WTC11 (cell line): ENCODE measurements around the gene CDCA4. TPM values are rescaled to one million over a fixed set of nuclear protein-coding genes. Genes with fewer than 3 reads are reported as not detected.

ENCODE experiments used
- ATAC-seq: fragments of 200-7000 bp; cut with Tn5 transposase; 2 replicates; pipeline ENCODE4 v1.10.0; 2021; ENCODE audit warnings: mild to moderate bottlenecking, moderate library complexity
- CTCF ChIA-PET: fragments of 300-600 bp; sonication (Branson Sonifier 250); formaldehyde crosslinking; loops from one replicate; lab custom pipeline; 2021; ENCODE audit warnings: antibody characterized with exemption; lab: Charles Lee
- POLR2A ChIA-PET: fragments of 350-600 bp; sonication (Branson Sonifier 250); formaldehyde crosslinking; loops from one replicate; lab custom pipeline; 2021; ENCODE audit warnings: antibody characterized with exemption; lab: Charles Lee
- DNase-seq: peaks from one replicate; pipeline ENCODE4 v3.0.0; 2021; ENCODE audit warnings: low spot score
- H3K27ac Mint-ChIP-seq: 2 replicates; pipeline ENCODE4 v1.8.0; 2021; ENCODE audit warnings: mixed read lengths
- H3K27me3 Mint-ChIP-seq: 2 replicates; pipeline ENCODE4 v1.8.0; 2021; ENCODE audit warnings: low read depth, mild to moderate bottlenecking, moderate library complexity, mixed read lengths
- H3K36me3 Mint-ChIP-seq: 2 replicates; pipeline ENCODE4 v1.8.0; 2021; ENCODE audit warnings: mixed read lengths
- H3K4me1 Mint-ChIP-seq: 2 replicates; pipeline ENCODE4 v1.8.0; 2022; ENCODE audit warnings: mixed read lengths
- H3K4me3 Mint-ChIP-seq: 2 replicates; pipeline ENCODE4 v1.8.0; 2021; ENCODE audit warnings: mild to moderate bottlenecking, moderate library complexity, mixed read lengths
- H3K9me3 Mint-ChIP-seq: 2 replicates; pipeline ENCODE4 v1.8.0; 2021; ENCODE audit warnings: mixed read lengths
- CREM ChIP-seq: sonication (generic); formaldehyde crosslinking; IDR thresholded peaks from 2 replicates; pipeline ENCODE4 v1.8.1; 2022; ENCODE audit warnings: mild to moderate bottlenecking, missing genetic modification reagents, moderate library complexity
- GRHL2 ChIP-seq: fragments of 250-450 bp; sonication (Bioruptor Pico); IDR thresholded peaks from 2 replicates; pipeline ENCODE4 v1.8.0; 2022; ENCODE audit warnings: mild to moderate bottlenecking, moderate library complexity; ENCODE audit not compliant: insufficient replicate concordance, severe bottlenecking
- HMGXB4 ChIP-seq: sonication (generic); formaldehyde crosslinking; IDR thresholded peaks from 2 replicates; pipeline ENCODE4 v1.8.1; 2023; ENCODE audit warnings: mild to moderate bottlenecking, moderate library complexity, missing genetic modification reagents
- PREB ChIP-seq: sonication (generic); formaldehyde crosslinking; IDR thresholded peaks from 2 replicates; pipeline ENCODE4 v1.8.1; 2022; ENCODE audit warnings: mild to moderate bottlenecking, missing genetic modification reagents, moderate library complexity, borderline replicate concordance
- PRRX2 ChIP-seq: fragments of 250-450 bp; sonication (Bioruptor Pico); IDR thresholded peaks from 2 replicates; pipeline ENCODE4 v1.8.0; 2021; ENCODE audit warnings: mild to moderate bottlenecking
- SP1 ChIP-seq: sonication (generic); formaldehyde crosslinking; conservative IDR thresholded peaks from 2 replicates; pipeline ENCODE4 v1.8.1; 2022; ENCODE audit warnings: missing genetic modification reagents
- USF1 ChIP-seq: sonication (generic); formaldehyde crosslinking; IDR thresholded peaks from 2 replicates; pipeline ENCODE4 v1.8.0; 2022; ENCODE audit warnings: mild to moderate bottlenecking, missing genetic modification reagents
- ZNF121 ChIP-seq: sonication (generic); formaldehyde crosslinking; IDR thresholded peaks from 2 replicates; pipeline ENCODE4 v1.8.0; 2023; ENCODE audit warnings: missing genetic modification reagents
- ZNF423 ChIP-seq: fragments of 250-450 bp; sonication (Bioruptor Pico); IDR thresholded peaks from 2 replicates; pipeline ENCODE4 v2.1.2; 2022; ENCODE audit warnings: mild to moderate bottlenecking, moderate library complexity
- total RNA-seq: library from RNA; stranded (reverse); gene quantifications from 3 replicates; pipeline ENCODE4 v1.2.3, GENCODE V29; 2021
- TF ChIP-seq, protein P1 (sequence below): sonication (generic); formaldehyde crosslinking; IDR thresholded peaks from 2 replicates; pipeline ENCODE4 v1.8.1; 2023; ENCODE audit warnings: mild to moderate bottlenecking, missing genetic modification reagents, borderline replicate concordance
- TF ChIP-seq, protein P2 (sequence below): sonication (generic); formaldehyde crosslinking; IDR thresholded peaks from 2 replicates; pipeline ENCODE4 v1.8.1; 2022; ENCODE audit warnings: missing genetic modification reagents, borderline replicate concordance

CDCA4 gene
- total RNA-seq, 1 experiment from 2014 or later, result 63.3 TPM

GRCh38 chr14:105012171-105012985 lies 8.5 kb downstream of the CDCA4 start (continued):
- no peak for TF ChIP-seq PREB (CRISPR knock-in tag)
- no peak for TF ChIP-seq GRHL2 (CRISPR knock-in tag)
- TF ChIP-seq, all 79 proteins: peak for 0

DNA sequence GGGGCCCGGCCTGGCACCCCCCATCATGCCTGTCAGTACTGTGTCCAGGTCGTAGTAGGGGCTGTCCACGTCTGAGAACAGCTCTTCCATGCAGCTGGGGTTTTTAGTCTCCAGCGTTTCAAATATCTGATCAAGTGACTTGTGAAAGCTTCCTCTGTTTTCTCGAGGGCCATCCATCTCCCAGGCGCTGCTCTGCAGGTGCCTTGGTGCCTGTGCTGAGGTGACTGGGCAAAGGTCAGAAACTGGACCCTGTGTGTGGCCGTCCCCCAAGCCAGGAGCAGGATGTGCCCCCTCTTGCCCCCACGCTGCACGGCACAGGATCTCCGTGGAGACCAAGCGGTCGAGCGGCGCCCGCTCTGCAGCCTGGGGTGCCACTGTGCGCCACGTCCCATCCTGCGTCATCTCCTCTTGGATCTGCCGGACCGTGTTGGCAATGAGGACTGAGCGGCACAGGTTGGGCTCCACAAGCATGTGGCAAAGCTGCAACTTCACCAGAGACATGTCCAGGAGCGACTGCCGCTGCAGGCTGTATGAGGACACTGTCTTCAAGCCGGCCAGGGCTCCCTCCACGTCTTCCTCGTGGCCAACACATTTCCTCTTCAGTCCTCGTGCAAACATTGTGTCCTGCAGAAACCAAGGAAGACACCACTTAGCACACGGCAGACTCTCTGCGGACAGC lies 9.4 kb downstream of the CDCA4 start:
- peaks cover 21% of the 10 kb centered on the region for H3K36me3 Mint-ChIP-seq
- no peak for DNase-seq

More for the DNA sequence above, 9.4 kb downstream of the CDCA4 start:
- ChIA-PET POLR2A (no interaction called here), CTCF (interaction anchor here (1.2 kb wide), 1 partner anchor 243 kb away, joined by 3 read pairs; no protein-coding TSS in a partner anchor)
- no peak for ATAC-seq
- H3K4me3 Mint-ChIP-seq, result no peak overlapping the region
- H3K4me1 Mint-ChIP-seq, result peaks cover 31% of the 10 kb centered on the region
- no peak for TF ChIP-seq USF1 (CRISPR knock-in tag)
- TF ChIP-seq, protein P1, sequence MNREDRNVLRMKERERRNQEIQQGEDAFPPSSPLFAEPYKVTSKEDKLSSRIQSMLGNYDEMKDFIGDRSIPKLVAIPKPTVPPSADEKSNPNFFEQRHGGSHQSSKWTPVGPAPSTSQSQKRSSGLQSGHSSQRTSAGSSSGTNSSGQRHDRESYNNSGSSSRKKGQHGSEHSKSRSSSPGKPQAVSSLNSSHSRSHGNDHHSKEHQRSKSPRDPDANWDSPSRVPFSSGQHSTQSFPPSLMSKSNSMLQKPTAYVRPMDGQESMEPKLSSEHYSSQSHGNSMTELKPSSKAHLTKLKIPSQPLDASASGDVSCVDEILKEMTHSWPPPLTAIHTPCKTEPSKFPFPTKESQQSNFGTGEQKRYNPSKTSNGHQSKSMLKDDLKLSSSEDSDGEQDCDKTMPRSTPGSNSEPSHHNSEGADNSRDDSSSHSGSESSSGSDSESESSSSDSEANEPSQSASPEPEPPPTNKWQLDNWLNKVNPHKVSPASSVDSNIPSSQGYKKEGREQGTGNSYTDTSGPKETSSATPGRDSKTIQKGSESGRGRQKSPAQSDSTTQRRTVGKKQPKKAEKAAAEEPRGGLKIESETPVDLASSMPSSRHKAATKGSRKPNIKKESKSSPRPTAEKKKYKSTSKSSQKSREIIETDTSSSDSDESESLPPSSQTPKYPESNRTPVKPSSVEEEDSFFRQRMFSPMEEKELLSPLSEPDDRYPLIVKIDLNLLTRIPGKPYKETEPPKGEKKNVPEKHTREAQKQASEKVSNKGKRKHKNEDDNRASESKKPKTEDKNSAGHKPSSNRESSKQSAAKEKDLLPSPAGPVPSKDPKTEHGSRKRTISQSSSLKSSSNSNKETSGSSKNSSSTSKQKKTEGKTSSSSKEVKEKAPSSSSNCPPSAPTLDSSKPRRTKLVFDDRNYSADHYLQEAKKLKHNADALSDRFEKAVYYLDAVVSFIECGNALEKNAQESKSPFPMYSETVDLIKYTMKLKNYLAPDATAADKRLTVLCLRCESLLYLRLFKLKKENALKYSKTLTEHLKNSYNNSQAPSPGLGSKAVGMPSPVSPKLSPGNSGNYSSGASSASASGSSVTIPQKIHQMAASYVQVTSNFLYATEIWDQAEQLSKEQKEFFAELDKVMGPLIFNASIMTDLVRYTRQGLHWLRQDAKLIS (CRISPR knock-in tag), result no peak
- TF ChIP-seq, protein P2, sequence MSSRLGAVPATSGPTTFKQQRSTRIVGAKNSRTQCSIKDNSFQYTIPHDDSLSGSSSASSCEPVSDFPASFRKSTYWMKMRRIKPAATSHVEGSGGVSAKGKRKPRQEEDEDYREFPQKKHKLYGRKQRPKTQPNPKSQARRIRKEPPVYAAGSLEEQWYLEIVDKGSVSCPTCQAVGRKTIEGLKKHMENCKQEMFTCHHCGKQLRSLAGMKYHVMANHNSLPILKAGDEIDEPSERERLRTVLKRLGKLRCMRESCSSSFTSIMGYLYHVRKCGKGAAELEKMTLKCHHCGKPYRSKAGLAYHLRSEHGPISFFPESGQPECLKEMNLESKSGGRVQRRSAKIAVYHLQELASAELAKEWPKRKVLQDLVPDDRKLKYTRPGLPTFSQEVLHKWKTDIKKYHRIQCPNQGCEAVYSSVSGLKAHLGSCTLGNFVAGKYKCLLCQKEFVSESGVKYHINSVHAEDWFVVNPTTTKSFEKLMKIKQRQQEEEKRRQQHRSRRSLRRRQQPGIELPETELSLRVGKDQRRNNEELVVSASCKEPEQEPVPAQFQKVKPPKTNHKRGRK (CRISPR knock-in tag), result no peak
- no peak for TF ChIP-seq HMGXB4 (CRISPR knock-in tag)
- no peak for TF ChIP-seq CREM (CRISPR knock-in tag)
- no peak for TF ChIP-seq ZNF423
- TF ChIP-seq ZNF121 (CRISPR knock-in tag), result no peak
- TF ChIP-seq PRRX2, result no peak
- no peak for TF ChIP-seq SP1 (CRISPR knock-in tag)
- TF ChIP-seq, all 79 proteins: peak for 0
- Mint-ChIP-seq H3K27ac (no peak overlapping the region), H3K9me3 (no peaks in the 10 kb centered on the region), H3K27me3 (no peaks in the 10 kb centered on the region)
